Endothelial cell (in vitro differentiated cells): ENCODE data around the gene INO80B. TPM values are rescaled to one million over a fixed set of nuclear protein-coding genes. Genes with fewer than 3 reads are reported as not detected.
A peak's percentile ranks its signal among the peaks of the same experiment; 100 is the strongest.

Experiments
- DNase-seq: peaks from one replicate; pipeline ENCODE4 v3.0.0; 2021; ENCODE audit warnings: low spot score
- H3K27ac Mint-ChIP-seq: one replicate; pipeline ENCODE4 v1.8.0; 2021; ENCODE audit warnings: mixed read lengths, inconsistent platforms; ENCODE audit not compliant: unreplicated experiment
- H3K27me3 Mint-ChIP-seq: one replicate; pipeline ENCODE4 v1.8.0; 2021; ENCODE audit warnings: mild to moderate bottlenecking, moderate library complexity, mixed read lengths, inconsistent platforms; ENCODE audit not compliant: unreplicated experiment
- H3K36me3 Mint-ChIP-seq: one replicate; pipeline ENCODE4 v1.8.0; 2021; ENCODE audit warnings: mild to moderate bottlenecking, low read depth, mixed read lengths, inconsistent platforms; ENCODE audit not compliant: unreplicated experiment
- H3K4me1 Mint-ChIP-seq: one replicate; pipeline ENCODE4 v1.8.0; 2021; ENCODE audit warnings: mild to moderate bottlenecking, mixed read lengths, inconsistent platforms; ENCODE audit not compliant: unreplicated experiment
- H3K4me3 Mint-ChIP-seq: one replicate; pipeline ENCODE4 v1.8.0; 2021; ENCODE audit warnings: mild to moderate bottlenecking, mixed read lengths, inconsistent platforms; ENCODE audit not compliant: unreplicated experiment
- H3K9me3 Mint-ChIP-seq: one replicate; pipeline ENCODE4 v1.8.0; 2021; ENCODE audit warnings: mixed read lengths, inconsistent platforms; ENCODE audit not compliant: unreplicated experiment
- total RNA-seq: library from RNA; stranded (reverse); fragmentation: NEBNext Ultra II Directional; extraction: Animal tissue kit (Norgen Biotek cat#: 25700); gene quantifications from one replicate; pipeline ENCODE4 v1.2.1, GENCODE V29; 2021; ENCODE audit not compliant: unreplicated experiment
- TF ChIP-seq, protein P1 (sequence below): fragments of 200-600 bp; sonication (generic); IDR thresholded peaks from one replicate; pipeline ENCODE4 v1.5.0; 2021; ENCODE audit warnings: antibody characterized with exemption; ENCODE audit not compliant: unreplicated experiment

Gene INO80B
- total RNA-seq, 1 donor from 2014 or later: 22.1 TPM

GRCh38 chr2:74430502-74430901 is 24.4 kb upstream of the INO80B start:
- TF ChIP-seq, protein P1, sequence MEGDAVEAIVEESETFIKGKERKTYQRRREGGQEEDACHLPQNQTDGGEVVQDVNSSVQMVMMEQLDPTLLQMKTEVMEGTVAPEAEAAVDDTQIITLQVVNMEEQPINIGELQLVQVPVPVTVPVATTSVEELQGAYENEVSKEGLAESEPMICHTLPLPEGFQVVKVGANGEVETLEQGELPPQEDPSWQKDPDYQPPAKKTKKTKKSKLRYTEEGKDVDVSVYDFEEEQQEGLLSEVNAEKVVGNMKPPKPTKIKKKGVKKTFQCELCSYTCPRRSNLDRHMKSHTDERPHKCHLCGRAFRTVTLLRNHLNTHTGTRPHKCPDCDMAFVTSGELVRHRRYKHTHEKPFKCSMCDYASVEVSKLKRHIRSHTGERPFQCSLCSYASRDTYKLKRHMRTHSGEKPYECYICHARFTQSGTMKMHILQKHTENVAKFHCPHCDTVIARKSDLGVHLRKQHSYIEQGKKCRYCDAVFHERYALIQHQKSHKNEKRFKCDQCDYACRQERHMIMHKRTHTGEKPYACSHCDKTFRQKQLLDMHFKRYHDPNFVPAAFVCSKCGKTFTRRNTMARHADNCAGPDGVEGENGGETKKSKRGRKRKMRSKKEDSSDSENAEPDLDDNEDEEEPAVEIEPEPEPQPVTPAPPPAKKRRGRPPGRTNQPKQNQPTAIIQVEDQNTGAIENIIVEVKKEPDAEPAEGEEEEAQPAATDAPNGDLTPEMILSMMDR: no peak
- Mint-ChIP-seq H3K27ac (peak overlapping the region; percentile 42), H3K27me3 (peaks cover 19% of the 10 kb centered on the region), H3K4me1 (peaks cover 14% of the 10 kb centered on the region), H3K9me3 (no peaks in the 10 kb centered on the region), H3K4me3 (no peak overlapping the region), H3K36me3 (peaks cover 51% of the 10 kb centered on the region)
- DNase-seq: no peak

DNA sequence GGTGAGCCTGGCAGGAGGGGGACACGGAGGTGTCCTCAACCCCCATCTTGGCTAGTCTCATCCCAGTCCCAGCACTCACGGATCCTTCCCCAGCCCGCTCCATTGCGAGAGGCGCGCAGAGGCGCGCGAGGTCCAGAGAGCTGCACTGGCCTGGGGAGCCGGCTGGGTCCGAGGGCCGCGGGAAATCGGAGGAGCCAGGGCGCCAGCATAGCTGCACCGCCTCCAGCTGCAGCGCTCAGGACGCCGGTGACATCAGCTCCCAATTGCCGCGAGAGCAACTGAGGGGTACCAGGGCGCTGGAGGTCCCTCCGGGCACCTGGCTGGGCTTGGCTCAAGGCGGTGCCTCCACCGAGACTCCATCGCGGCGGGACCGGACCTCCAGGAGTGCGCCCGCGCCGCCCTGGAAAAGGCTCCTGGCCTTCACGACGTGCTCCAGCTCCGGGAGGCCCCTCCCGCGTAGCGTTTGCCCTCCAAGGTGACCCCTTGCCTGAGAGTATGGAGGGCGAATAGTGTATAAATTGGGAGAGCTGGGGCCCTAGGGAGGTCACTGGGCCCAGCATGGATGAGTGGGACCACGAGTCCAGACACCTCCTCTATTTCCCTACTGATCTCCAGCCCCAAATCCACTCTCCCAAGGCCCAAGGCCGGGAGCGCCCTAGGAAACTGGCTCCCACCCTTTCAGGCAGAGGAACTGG is 18.6 kb upstream of the INO80B start:
- no peak overlapping the region for H3K4me3 Mint-ChIP-seq
- peaks cover 22% of the 10 kb centered on the region for H3K27me3 Mint-ChIP-seq
- DNase-seq: no peak
- H3K9me3 Mint-ChIP-seq: no peaks in the 10 kb centered on the region
- H3K27ac Mint-ChIP-seq: no peak overlapping the region
- peaks cover 31% of the 10 kb centered on the region for H3K36me3 Mint-ChIP-seq
- TF ChIP-seq, protein P1: no peak
- peaks cover 42% of the 10 kb centered on the region for H3K4me1 Mint-ChIP-seq

- H3K27ac Mint-ChIP-seq: peak overlapping the region; percentile 61
Observed at GRCh38 chr2:74436848-74437695, 17.8 kb upstream of the INO80B start.

GRCh38 chr2:74438248-74438647 is 16.6 kb upstream of the INO80B start:
- Mint-ChIP-seq H3K27me3 (peaks cover 23% of the 10 kb centered on the region), H3K4me3 (peak overlapping the region; percentile 94), H3K4me1 (peaks cover 33% of the 10 kb centered on the region), H3K27ac (peak overlapping the region; percentile 74), H3K9me3 (no peaks in the 10 kb centered on the region), H3K36me3 (peaks cover 20% of the 10 kb centered on the region)
- no peak for DNase-seq
- TF ChIP-seq, protein P1: no peak

More at GRCh38 chr2:74436848-74437695, 17.8 kb upstream of the INO80B start:
- DNase-seq: no peak
- Mint-ChIP-seq H3K36me3 (peaks cover 24% of the 10 kb centered on the region), H3K9me3 (no peaks in the 10 kb centered on the region), H3K27me3 (peaks cover 22% of the 10 kb centered on the region), H3K4me1 (peaks cover 36% of the 10 kb centered on the region), H3K4me3 (peak overlapping the region; percentile 22)
- TF ChIP-seq, protein P1: no peak
